Thymus (tissue), 11 donors: Measurements from ENCODE around the gene FMNL3. TPM values are rescaled to one million over a fixed set of nuclear protein-coding genes. Genes with fewer than 3 reads are reported as not detected.

Source experiments
- DNase-seq, 9 donors: peaks; one replicate each; pipeline ENCODE4 v3.0.0-alpha.2; 2013; ENCODE audit warnings: low spot score in 9 of 9, low read depth in 6 of 9, missing footprints in 1 of 9
- H3K27ac ChIP-seq, 2 donors: one replicate each; pipeline ENCODE4 v1.5.1; 2013; ENCODE audit warnings: control low read depth in 1 of 2, low read depth in 1 of 2, low read length in 1 of 2, mild to moderate bottlenecking in 1 of 2, moderate library complexity in 1 of 2
- H3K27me3 ChIP-seq, 2 donors: one replicate each; pipeline ENCODE4 v1.5.1; 2013; ENCODE audit warnings: low read length in 1 of 2; ENCODE audit not compliant: control insufficient read depth in 2 of 2, insufficient read depth in 1 of 2
- H3K36me3 ChIP-seq, 2 donors: one replicate each; pipeline ENCODE4 v1.5.1; 2013; ENCODE audit warnings: low read length in 1 of 2, mild to moderate bottlenecking in 1 of 2, moderate library complexity in 1 of 2; ENCODE audit not compliant: control insufficient read depth in 2 of 2, insufficient read depth in 2 of 2
- H3K4me1 ChIP-seq, 2 donors: one replicate each; pipeline ENCODE4 v1.5.1; 2013; ENCODE audit warnings: low read length in 2 of 2; ENCODE audit not compliant: control insufficient read depth in 2 of 2, insufficient read depth in 2 of 2
- H3K4me3 ChIP-seq, 2 donors: one replicate each; pipeline ENCODE4 v1.5.1; 2013; ENCODE audit warnings: low read length in 2 of 2, control low read depth in 1 of 2, mild to moderate bottlenecking in 1 of 2
- H3K9me3 ChIP-seq, 2 donors: one replicate each; pipeline ENCODE4 v1.5.1; 2013; ENCODE audit warnings: low read length in 1 of 2, mild to moderate bottlenecking in 1 of 2; ENCODE audit not compliant: control insufficient read depth in 2 of 2, insufficient read depth in 1 of 2
- WGBS: extraction: QIAGEN DNeasy Blood & Tissue Kit; methylation state at CpG from one replicate; pipeline ENCODE4 v1.1.7; 2013; 5-methylcytosine and 5-hydroxymethylcytosine counted together
- polyA plus RNA-seq: library from polyadenylated mRNA; stranded (reverse); fragments of 200-250 nt; gene quantifications from one replicate; pipeline ENCODE4 v1.2.3, GENCODE V29; 2013
- total RNA-seq: library from RNA; stranded (reverse); fragments of 120-200 nt; gene quantifications from one replicate; pipeline ENCODE4 v1.2.4, GENCODE V29; 2013
- donor health status: healthy.

Gene FMNL3
- total and polyA plus RNA-seq, 2 donors = 9.8 to 26.1 TPM

- no peak overlapping the region for H3K27ac ChIP-seq
- H3K4me1 ChIP-seq = peaks cover 0 to 17% of the 10 kb centered on the region in 2 donors
- H3K36me3 ChIP-seq = peaks cover 42 to 79% of the 10 kb centered on the region in 2 donors
- no peaks in the 10 kb centered on the region for H3K9me3 ChIP-seq
- H3K27me3 ChIP-seq = no peaks in the 10 kb centered on the region
- WGBS = 95% methylated on average over 5 of the region's 5 CpGs
- no peak for DNase-seq
- H3K4me3 ChIP-seq = no peak overlapping the region
These were observed 52.5 kb downstream of the FMNL3 start for GRCh38 chr12:49654715-49655114.

- 97% methylated on average over 4 of the region's 4 CpGs for WGBS
- Histone ChIP-seq H3K9me3 (no peaks in the 10 kb centered on the region), H3K36me3 (peaks cover 55 to 84% of the 10 kb centered on the region in 2 donors), H3K27me3 (no peaks in the 10 kb centered on the region), H3K4me3 (no peak overlapping the region), H3K4me1 (peaks cover 0 to 17% of the 10 kb centered on the region in 2 donors), H3K27ac (no peak overlapping the region)
- no peak for DNase-seq
These were observed 54.2 kb downstream of the FMNL3 start for GRCh38 chr12:49652921-49653520.

- H3K27ac ChIP-seq = no peak overlapping the region
- no peak overlapping the region for H3K4me3 ChIP-seq
- peaks cover 60 to 83% of the 10 kb centered on the region in 2 donors for H3K36me3 ChIP-seq
- peaks cover 0 to 22% of the 10 kb centered on the region in 2 donors for H3K4me1 ChIP-seq
- no peaks in the 10 kb centered on the region for H3K27me3 ChIP-seq
- no peaks in the 10 kb centered on the region for H3K9me3 ChIP-seq
- no peak for DNase-seq
- WGBS = 83% methylated on average over 8 of the region's 8 CpGs
These were observed 55.4 kb downstream of the FMNL3 start for GRCh38 chr12:49651855-49652254.

GRCh38 chr12:49649892-49650291 lies 57.3 kb downstream of the FMNL3 start:
- Histone ChIP-seq H3K27ac (no peak overlapping the region), H3K36me3 (peaks cover 67 to 91% of the 10 kb centered on the region in 2 donors), H3K9me3 (no peaks in the 10 kb centered on the region), H3K4me3 (no peak overlapping the region), H3K4me1 (peaks cover 2 to 23% of the 10 kb centered on the region in 2 donors), H3K27me3 (no peaks in the 10 kb centered on the region)
- DNase-seq = no peak
- WGBS = 93% methylated on average over 5 of the region's 5 CpGs

- DNase-seq = no peak
- Histone ChIP-seq H3K9me3 (no peaks in the 10 kb centered on the region), H3K36me3 (peaks cover 63 to 89% of the 10 kb centered on the region in 2 donors), H3K27ac (no peak overlapping the region), H3K27me3 (no peaks in the 10 kb centered on the region), H3K4me3 (no peak overlapping the region), H3K4me1 (peaks cover 6 to 27% of the 10 kb centered on the region in 2 donors)
- 97% methylated on average over 11 of the region's 11 CpGs for WGBS
These were observed 57.8 kb downstream of the FMNL3 start for GRCh38 chr12:49649445-49649844.

- H3K27ac ChIP-seq = no peak overlapping the region
- H3K27me3 ChIP-seq = no peaks in the 10 kb centered on the region
- peaks cover 8 to 31% of the 10 kb centered on the region in 2 donors for H3K4me1 ChIP-seq
- peaks cover 56 to 87% of the 10 kb centered on the region in 2 donors for H3K36me3 ChIP-seq
- 97% methylated on average over 3 of the region's 3 CpGs for WGBS
- no peaks in the 10 kb centered on the region for H3K9me3 ChIP-seq
- no peak for DNase-seq
- H3K4me3 ChIP-seq = no peak overlapping the region
These were observed 58.5 kb downstream of the FMNL3 start for GRCh38 chr12:49648712-49649003.

GRCh38 chr12:49647827-49648711 lies 59.1 kb downstream of the FMNL3 start:
- H3K36me3 ChIP-seq = peaks cover 54 to 84% of the 10 kb centered on the region in 2 donors
- H3K27ac ChIP-seq = no peak overlapping the region
- H3K27me3 ChIP-seq = no peaks in the 10 kb centered on the region
- H3K4me3 ChIP-seq = no peak overlapping the region
- no peak for DNase-seq
- H3K9me3 ChIP-seq = no peaks in the 10 kb centered on the region
- peaks cover 8 to 31% of the 10 kb centered on the region in 2 donors for H3K4me1 ChIP-seq
- 92% methylated on average over 15 of the region's 15 CpGs for WGBS

GRCh38 chr12:49646871-49647654 lies 60.1 kb downstream of the FMNL3 start:
- 97% methylated on average over 12 of the region's 12 CpGs for WGBS
- Histone ChIP-seq H3K4me1 (peaks cover 8 to 29% of the 10 kb centered on the region in 2 donors), H3K36me3 (peaks cover 60 to 88% of the 10 kb centered on the region in 2 donors), H3K9me3 (no peaks in the 10 kb centered on the region), H3K4me3 (no peak overlapping the region), H3K27ac (no peak overlapping the region), H3K27me3 (no peaks in the 10 kb centered on the region)
- no peak for DNase-seq
